COLO829 (cell line): ENCODE measurements around the gene VAT1L.
"Not testable (repeated sequence)": the region's sequence is repeated elsewhere in the genome, so short reads cannot be mapped to it uniquely, and the experiment has no call there.

Experiments used
- DNase-seq: peaks from one replicate; pipeline ENCODE4 v3.0.0; 2012; ENCODE audit warnings: low spot score

The VAT1L gene

GRCh38 chr16:77955127-77955526 lies 166.8 kb downstream of the VAT1L start:
- no peak for DNase-seq

- no peak for DNase-seq
Measured at GRCh38 chr16:77956231-77956630, 167.9 kb downstream of the VAT1L start.

- DNase-seq = no peak
Measured at GRCh38 chr16:77960766-77961165, 172.4 kb downstream of the VAT1L start.

GRCh38 chr16:77961814-77962213 lies 173.4 kb downstream of the VAT1L start:
- no peak for DNase-seq

GRCh38 chr16:77962689-77963088 lies 174.3 kb downstream of the VAT1L start:
- no peak for DNase-seq

- DNase-seq = no peak
Measured at GRCh38 chr16:77963185-77964044, 175.1 kb downstream of the VAT1L start.

GRCh38 chr16:77965346-77965745 lies 177.0 kb downstream of the VAT1L start:
- DNase-seq = no peak

GRCh38 chr16:77967054-77967904 lies 178.9 kb downstream of the VAT1L start:
- DNase-seq = no peak

- no peak for DNase-seq
Measured at GRCh38 chr16:77969861-77970260, 181.5 kb downstream of the VAT1L start.

- DNase-seq = no peak
Measured at GRCh38 chr16:77970371-77970770, 182.0 kb downstream of the VAT1L start.

- peak; percentile 22 for DNase-seq
Measured at GRCh38 chr16:77971306-77972061, 183.1 kb downstream of the VAT1L start.

- no peak for DNase-seq
Measured at GRCh38 chr16:77972062-77972392, 183.7 kb downstream of the VAT1L start.

- DNase-seq = no peak
Measured at GRCh38 chr16:77974883-77975282, 186.5 kb downstream of the VAT1L start.

GRCh38 chr16:77975942-77976341 lies 187.6 kb downstream of the VAT1L start:
- no peak for DNase-seq

- DNase-seq = no peak
Measured at GRCh38 chr16:77977339-77977738, 189.0 kb downstream of the VAT1L start.

GRCh38 chr16:77985111-77985510 lies 196.7 kb downstream of the VAT1L start:
- no peak for DNase-seq

- DNase-seq = no peak
Measured at GRCh38 chr16:77986011-77986740, 197.8 kb downstream of the VAT1L start.

GRCh38 chr16:77987810-77988209 lies 199.4 kb downstream of the VAT1L start:
- DNase-seq = no peak

- DNase-seq = no peak
Measured at GRCh38 chr16:77989846-77990245, 201.5 kb downstream of the VAT1L start.

GRCh38 chr16:77991701-77992100 lies 203.3 kb downstream of the VAT1L start:
- DNase-seq = no peak

- not testable (repeated sequence) for DNase-seq
Measured at GRCh38 chr16:77992381-77992780, 204.0 kb downstream of the VAT1L start.
